Mucosa of descending colon (tissue), 3 donors: Measurements from ENCODE around the gene TSHZ3. TPM values are rescaled to one million over a fixed set of nuclear protein-coding genes. Genes with fewer than 3 reads are reported as not detected.

Experiments
- ATAC-seq: fragments of 200-7000 bp; cut with Tn5 transposase; one replicate; pipeline ENCODE4 v1.9.1; 2020; ENCODE audit warnings: mild to moderate bottlenecking, moderate library complexity
- DNase-seq, 3 donors: peaks; one replicate each; pipeline ENCODE4 v3.0.0-alpha.2; 2020
- H3K36me3 ChIP-seq: fragments of 200-600 bp; one replicate; pipeline ENCODE4 v1.8.0; 2021; ENCODE audit warnings: low read depth, mild to moderate bottlenecking
- H3K4me1 ChIP-seq: fragments of 200-600 bp; one replicate; pipeline ENCODE4 v1.8.0; 2021; ENCODE audit warnings: low read depth, mild to moderate bottlenecking
- H3K4me3 ChIP-seq: fragments of 200-600 bp; one replicate; pipeline ENCODE4 v1.8.0; 2021; ENCODE audit warnings: mild to moderate bottlenecking
- H3K9me3 ChIP-seq: fragments of 200-600 bp; one replicate; pipeline ENCODE4 v1.8.0; 2021; ENCODE audit warnings: mild to moderate bottlenecking
- CTCF ChIP-seq: fragments of 200-600 bp; IDR thresholded peaks from one replicate; pipeline ENCODE4 v1.8.0; 2022; ENCODE audit warnings: antibody characterized with exemption, mild to moderate bottlenecking
- intact Hi-C, 2 donors: fragments of 100-400 bp; cut with DNase I in 1 of 2; cut with micrococcal nuclease in 1 of 2; formaldehyde crosslinking; loops; one replicate each; pipeline versions ENCODE4 v1.11.0 to v1.11.1; 2022; cut with DNase I, micrococcal nuclease
- total RNA-seq, 3 donors: library from RNA; stranded (reverse); fragmentation: NEBNext Ultra II Directional in 2 of 3; extraction: Animal tissue kit (Norgen Biotek cat#: 25700) in 2 of 3; gene quantifications; one replicate each; pipeline versions ENCODE4 v1.2.1 to v1.2.4, GENCODE V29; 2021 to 2023
- donor health status: DM: no; HTN: no; CAD: no; lungs with moderate emphysema.
- donor health status: DM: no; HTN: no; CAD: no.
- donor health status: DM: no; HTN: yes; CAD: no.

Gene TSHZ3
- total RNA-seq, 3 donors from 2014 or later = 1.6 to 32.1 (median 5.2) TPM

GRCh38 chr19:31269425-31270127 is 79.7 kb downstream of the TSHZ3 start:
- H3K4me3 ChIP-seq = no peak overlapping the region
- ATAC-seq (no peak), DNase-seq (peak in 1 of 3 donors; percentile 13)

GRCh38 chr19:31268751-31269383 is 80.4 kb downstream of the TSHZ3 start:
- TF ChIP-seq CTCF = no peak
- ATAC-seq (no peak), DNase-seq (no peak)
- no peaks in the 10 kb centered on the region for H3K36me3 ChIP-seq
- no peaks in the 10 kb centered on the region for H3K4me1 ChIP-seq
- H3K4me3 ChIP-seq = no peak overlapping the region
- no peaks in the 10 kb centered on the region for H3K9me3 ChIP-seq
- intact Hi-C loops = no loop called here

More at GRCh38 chr19:31269425-31270127, 79.7 kb downstream of the TSHZ3 start:
- no peaks in the 10 kb centered on the region for H3K4me1 ChIP-seq
- H3K36me3 ChIP-seq = no peaks in the 10 kb centered on the region
- H3K9me3 ChIP-seq = no peaks in the 10 kb centered on the region
- TF ChIP-seq CTCF = no peak
- intact Hi-C loops = no loop called here

- no peak for TF ChIP-seq CTCF
These were observed 82.5 kb downstream of the TSHZ3 start for GRCh38 chr19:31266731-31267130.

GRCh38 chr19:31266196-31266595 is 83.0 kb downstream of the TSHZ3 start:
- H3K4me1 ChIP-seq = no peaks in the 10 kb centered on the region
- no peak overlapping the region for H3K4me3 ChIP-seq
- intact Hi-C loops = no loop called here
- DNase-seq (no peak), ATAC-seq (no peak)
- no peak for TF ChIP-seq CTCF
- H3K9me3 ChIP-seq = no peaks in the 10 kb centered on the region
- no peaks in the 10 kb centered on the region for H3K36me3 ChIP-seq

More at GRCh38 chr19:31266731-31267130, 82.5 kb downstream of the TSHZ3 start:
- ATAC-seq (no peak), DNase-seq (no peak)
- Histone ChIP-seq H3K9me3 (no peaks in the 10 kb centered on the region), H3K36me3 (no peaks in the 10 kb centered on the region), H3K4me3 (no peak overlapping the region), H3K4me1 (no peaks in the 10 kb centered on the region)
- intact Hi-C loops = no loop called here

- no peak for TF ChIP-seq CTCF
- no peaks in the 10 kb centered on the region for H3K36me3 ChIP-seq
- no peaks in the 10 kb centered on the region for H3K4me1 ChIP-seq
- no peak overlapping the region for H3K4me3 ChIP-seq
- intact Hi-C loops = no loop called here
- ATAC-seq = no peak
- H3K9me3 ChIP-seq = no peaks in the 10 kb centered on the region
- DNase-seq = no peak
These were observed 85.0 kb downstream of the TSHZ3 start for GRCh38 chr19:31264041-31264778.
